Measurements from ENCODE around the gene KIAA1671.

- TF ChIP-seq GATA2 (IDR thresholded peaks at IDR 0.05; ENCODE audit: low read depth, low read length) (no peak), GATA3 (IDR thresholded peaks at IDR 0.05; ENCODE audit: low read depth, low read length) (no peak)
Observed at GRCh38 chr22:25048659-25049647, 96.4 kb downstream of the KIAA1671 start.
